ENCODE results near the gene KCNN1.

KCNN1 gene

DNA sequence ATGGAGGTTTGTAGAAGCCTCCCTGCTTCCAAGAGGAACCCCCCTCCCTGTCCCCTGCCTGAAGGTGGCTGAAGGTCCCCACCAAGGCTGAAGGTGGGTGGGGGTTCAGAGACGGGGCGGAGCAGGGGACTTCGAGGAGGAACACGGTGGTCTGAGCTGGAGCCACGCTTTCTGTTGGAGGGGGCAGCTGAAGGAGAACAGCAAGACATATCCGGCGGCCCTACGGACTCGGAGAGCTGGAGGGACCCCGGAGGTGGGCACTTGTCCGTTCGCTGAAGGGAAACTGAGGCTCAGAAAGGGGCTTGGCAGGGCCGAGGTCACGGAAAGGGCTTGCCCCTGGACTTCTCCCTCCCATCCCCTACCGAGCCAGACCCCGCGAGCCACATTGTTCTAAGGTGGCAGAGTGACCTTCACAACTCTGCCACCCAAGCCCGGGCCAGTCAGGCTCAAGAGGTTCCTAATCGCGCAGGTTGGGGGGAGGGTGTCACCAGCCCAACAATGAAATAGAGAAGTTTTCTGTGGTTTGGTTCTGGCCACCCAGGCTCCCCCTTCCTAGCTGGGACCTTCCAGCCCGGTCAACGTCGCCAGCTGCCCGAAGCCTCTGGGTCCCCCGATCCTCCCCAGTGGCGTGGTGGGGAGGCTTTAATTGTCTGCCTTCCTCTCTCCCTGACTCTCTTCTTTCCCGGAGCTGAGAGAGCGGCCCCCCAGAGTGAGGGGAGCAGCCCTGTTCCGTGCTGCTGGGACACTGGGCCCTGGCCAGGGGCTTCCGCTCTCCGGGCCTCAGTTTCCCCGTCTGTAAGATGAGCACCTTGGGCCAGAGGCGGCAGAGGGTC lies 15.5 kb upstream of the KCNN1 start (continued):
- TF ChIP-seq SNAI2 (CRISPR knock-in tag; IDR thresholded peaks at IDR 0.05), result no peak
- no peak for TF ChIP-seq ISL1 (CRISPR knock-in tag; IDR thresholded peaks at IDR 0.05)
- no peak for TF ChIP-seq ESRRG (CRISPR knock-in tag; IDR thresholded peaks at IDR 0.05)
- no peak for TF ChIP-seq ZFP30 (CRISPR knock-in tag; IDR thresholded peaks at IDR 0.05)
- TF ChIP-seq OSR1 (CRISPR knock-in tag; IDR thresholded peaks at IDR 0.05), result no peak
- TF ChIP-seq ZNF565 (CRISPR knock-in tag; conservative IDR thresholded peaks at IDR 0.05; ENCODE audit: low read depth), result no peak
- TF ChIP-seq TCF4 (CRISPR knock-in tag; IDR thresholded peaks at IDR 0.05; ENCODE audit: borderline replicate concordance), result no peak
- TF ChIP-seq TOX (CRISPR knock-in tag; IDR thresholded peaks at IDR 0.05; ENCODE audit: borderline replicate concordance), result no peak

DNA sequence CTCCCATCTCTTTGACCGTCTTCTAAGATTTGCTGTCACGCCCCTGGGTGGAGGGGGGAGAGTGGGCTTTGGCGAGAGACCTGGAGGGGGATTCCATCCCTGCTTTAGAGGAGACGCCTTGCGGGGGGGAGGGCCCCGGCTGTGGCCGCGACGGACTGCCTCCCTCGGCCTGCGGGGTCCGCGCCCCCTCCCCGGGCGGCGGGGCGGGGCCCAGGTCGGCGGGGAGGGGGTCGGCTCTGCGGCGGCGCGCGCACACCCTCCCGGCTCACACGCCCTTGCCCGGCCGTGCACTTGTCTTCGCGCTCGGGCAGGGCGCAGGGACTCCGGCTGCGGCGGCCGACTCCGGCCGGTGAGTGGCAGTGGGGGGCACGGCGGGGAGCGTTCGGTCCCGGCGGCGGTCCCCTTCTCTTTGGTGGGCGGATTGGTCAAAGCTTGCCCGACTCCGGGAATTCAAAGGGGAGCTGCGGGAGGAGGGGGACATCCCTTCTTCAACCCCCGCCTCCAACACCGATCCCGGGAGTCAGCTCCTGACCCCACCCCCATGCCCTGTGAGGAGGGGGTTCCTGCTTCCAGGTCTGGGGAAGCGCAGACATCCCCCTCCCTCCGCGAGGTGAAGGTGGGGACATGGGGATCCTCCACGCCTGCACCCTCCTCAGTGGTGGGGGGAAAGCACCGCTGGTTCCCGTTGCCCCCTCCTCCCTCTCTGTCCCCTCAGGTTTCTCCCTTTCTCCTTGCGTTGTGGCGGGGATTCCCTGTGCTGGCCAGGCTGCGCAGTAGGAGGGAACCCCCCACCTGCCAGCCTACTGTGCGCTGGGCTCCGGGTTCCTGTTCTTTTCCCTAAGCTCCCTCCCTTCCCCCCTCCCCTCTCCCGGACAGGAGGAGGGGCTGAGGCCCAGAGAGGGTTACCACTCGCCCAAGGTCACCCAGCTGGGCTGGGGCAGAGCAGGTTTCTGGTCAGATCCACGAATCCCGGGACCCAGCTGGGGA lies 14.6 kb upstream of the KCNN1 start:
- TF ChIP-seq ZFP3 (CRISPR knock-in tag; IDR thresholded peaks at IDR 0.05), result no peak
- TF ChIP-seq ZNF8 (CRISPR knock-in tag; IDR thresholded peaks at IDR 0.05), result no peak
- no peak for TF ChIP-seq TOX (CRISPR knock-in tag; IDR thresholded peaks at IDR 0.05; ENCODE audit: borderline replicate concordance)
- TF ChIP-seq SNAI2 (CRISPR knock-in tag; IDR thresholded peaks at IDR 0.05), result no peak
- TF ChIP-seq ARNTL (CRISPR knock-in tag; IDR thresholded peaks at IDR 0.05; ENCODE audit: borderline replicate concordance, low read depth), result no peak
- peak; percentile 60; the same call in 1 of the 2 replicates for TF ChIP-seq ZNF70 (CRISPR knock-in tag; IDR thresholded peaks at IDR 0.05)
- TF ChIP-seq, protein P1, sequence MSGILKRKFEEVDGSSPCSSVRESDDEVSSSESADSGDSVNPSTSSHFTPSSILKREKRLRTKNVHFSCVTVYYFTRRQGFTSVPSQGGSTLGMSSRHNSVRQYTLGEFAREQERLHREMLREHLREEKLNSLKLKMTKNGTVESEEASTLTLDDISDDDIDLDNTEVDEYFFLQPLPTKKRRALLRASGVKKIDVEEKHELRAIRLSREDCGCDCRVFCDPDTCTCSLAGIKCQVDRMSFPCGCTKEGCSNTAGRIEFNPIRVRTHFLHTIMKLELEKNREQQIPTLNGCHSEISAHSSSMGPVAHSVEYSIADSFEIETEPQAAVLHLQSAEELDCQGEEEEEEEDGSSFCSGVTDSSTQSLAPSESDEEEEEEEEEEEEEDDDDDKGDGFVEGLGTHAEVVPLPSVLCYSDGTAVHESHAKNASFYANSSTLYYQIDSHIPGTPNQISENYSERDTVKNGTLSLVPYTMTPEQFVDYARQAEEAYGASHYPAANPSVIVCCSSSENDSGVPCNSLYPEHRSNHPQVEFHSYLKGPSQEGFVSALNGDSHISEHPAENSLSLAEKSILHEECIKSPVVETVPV (CRISPR knock-in tag; IDR thresholded peaks at IDR 0.05), result no peak

DNA sequence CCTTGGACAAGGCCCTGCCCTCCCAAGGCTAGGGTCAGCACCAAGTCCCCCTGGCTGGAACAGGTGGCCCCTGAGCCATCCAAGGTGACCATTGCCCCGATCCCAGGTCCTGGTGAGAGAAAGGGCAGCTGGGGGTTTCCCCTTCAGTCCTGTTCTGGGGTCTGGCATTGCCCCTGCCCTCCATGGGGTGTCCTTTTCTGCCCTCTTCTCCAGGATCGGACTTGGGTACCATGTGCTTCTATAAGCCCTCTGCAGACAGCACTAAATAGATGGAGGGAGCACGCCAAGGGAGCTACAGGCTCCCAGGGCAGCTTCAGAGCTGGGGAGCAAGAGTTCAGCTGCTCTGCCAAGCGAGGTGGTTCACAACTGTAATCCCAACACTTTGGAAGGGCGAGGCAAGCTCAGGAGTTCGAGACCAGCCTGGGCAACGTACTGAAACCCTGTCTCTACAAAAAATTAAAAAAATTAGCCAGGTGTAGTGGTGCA lies 13.5 kb upstream of the KCNN1 start:
- TF ChIP-seq ZFP3 (CRISPR knock-in tag; IDR thresholded peaks at IDR 0.05), result no peak
- TF ChIP-seq, protein P2, sequence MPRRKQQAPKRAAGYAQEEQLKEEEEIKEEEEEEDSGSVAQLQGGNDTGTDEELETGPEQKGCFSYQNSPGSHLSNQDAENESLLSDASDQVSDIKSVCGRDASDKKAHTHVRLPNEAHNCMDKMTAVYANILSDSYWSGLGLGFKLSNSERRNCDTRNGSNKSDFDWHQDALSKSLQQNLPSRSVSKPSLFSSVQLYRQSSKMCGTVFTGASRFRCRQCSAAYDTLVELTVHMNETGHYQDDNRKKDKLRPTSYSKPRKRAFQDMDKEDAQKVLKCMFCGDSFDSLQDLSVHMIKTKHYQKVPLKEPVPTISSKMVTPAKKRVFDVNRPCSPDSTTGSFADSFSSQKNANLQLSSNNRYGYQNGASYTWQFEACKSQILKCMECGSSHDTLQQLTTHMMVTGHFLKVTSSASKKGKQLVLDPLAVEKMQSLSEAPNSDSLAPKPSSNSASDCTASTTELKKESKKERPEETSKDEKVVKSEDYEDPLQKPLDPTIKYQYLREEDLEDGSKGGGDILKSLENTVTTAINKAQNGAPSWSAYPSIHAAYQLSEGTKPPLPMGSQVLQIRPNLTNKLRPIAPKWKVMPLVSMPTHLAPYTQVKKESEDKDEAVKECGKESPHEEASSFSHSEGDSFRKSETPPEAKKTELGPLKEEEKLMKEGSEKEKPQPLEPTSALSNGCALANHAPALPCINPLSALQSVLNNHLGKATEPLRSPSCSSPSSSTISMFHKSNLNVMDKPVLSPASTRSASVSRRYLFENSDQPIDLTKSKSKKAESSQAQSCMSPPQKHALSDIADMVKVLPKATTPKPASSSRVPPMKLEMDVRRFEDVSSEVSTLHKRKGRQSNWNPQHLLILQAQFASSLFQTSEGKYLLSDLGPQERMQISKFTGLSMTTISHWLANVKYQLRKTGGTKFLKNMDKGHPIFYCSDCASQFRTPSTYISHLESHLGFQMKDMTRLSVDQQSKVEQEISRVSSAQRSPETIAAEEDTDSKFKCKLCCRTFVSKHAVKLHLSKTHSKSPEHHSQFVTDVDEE (CRISPR knock-in tag; IDR thresholded peaks at IDR 0.05), result no peak
- ATAC-seq, result no peak

More for the DNA sequence above, 14.6 kb upstream of the KCNN1 start:
- no peak for ATAC-seq

DNA sequence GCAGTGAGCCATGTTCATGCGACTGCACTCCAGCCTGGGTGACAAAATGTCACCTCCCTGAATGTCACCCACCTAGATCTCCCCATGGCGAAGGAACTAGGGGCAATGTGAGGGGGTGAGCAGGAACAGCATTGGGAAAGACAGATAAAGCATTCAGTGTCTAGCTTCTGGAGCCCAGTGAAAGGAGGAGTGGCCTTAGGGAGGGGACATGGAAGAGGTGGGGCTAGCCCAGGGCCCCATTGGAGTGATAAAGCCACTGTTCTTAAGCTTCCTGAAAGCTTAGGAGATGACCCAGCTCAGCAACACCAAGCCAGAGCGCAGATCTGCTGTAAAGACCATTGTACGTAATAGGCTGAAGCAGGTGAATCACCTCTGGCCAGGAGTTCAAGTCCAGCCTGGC lies 13.0 kb upstream of the KCNN1 start:
- no peak for ATAC-seq
- TF ChIP-seq TOX (CRISPR knock-in tag; IDR thresholded peaks at IDR 0.05; ENCODE audit: borderline replicate concordance), result no peak
- TF ChIP-seq PPARA (CRISPR knock-in tag; IDR thresholded peaks at IDR 0.05; ENCODE audit: borderline replicate concordance), result no peak
- no peak for TF ChIP-seq ZNF8 (CRISPR knock-in tag; IDR thresholded peaks at IDR 0.05)
- no peak for TF ChIP-seq ESRRG (CRISPR knock-in tag; IDR thresholded peaks at IDR 0.05)
- no peak for TF ChIP-seq ZFP3 (CRISPR knock-in tag; IDR thresholded peaks at IDR 0.05)
- no peak for TF ChIP-seq SNAI2 (CRISPR knock-in tag; IDR thresholded peaks at IDR 0.05)
- TF ChIP-seq RARB (CRISPR knock-in tag; IDR thresholded peaks at IDR 0.05), result no peak
- TF ChIP-seq, protein P1 (CRISPR knock-in tag; IDR thresholded peaks at IDR 0.05), result no peak
- TF ChIP-seq OSR1 (CRISPR knock-in tag; IDR thresholded peaks at IDR 0.05), result no peak
- no peak for TF ChIP-seq CSDC2 (CRISPR knock-in tag; IDR thresholded peaks at IDR 0.05)
- no peak for TF ChIP-seq GLIS3 (CRISPR knock-in tag; IDR thresholded peaks at IDR 0.05)

All from SK-N-SH treated with all-trans-retinoic acid at 6 μM for 48 hours (cell line).